ENCODE measurements around the gene CD8B2.
"Not testable (repeated sequence)": the region's sequence is repeated elsewhere in the genome, so short reads cannot be mapped to it uniquely, and the experiment has no call there.

CD8B2 gene

DNA sequence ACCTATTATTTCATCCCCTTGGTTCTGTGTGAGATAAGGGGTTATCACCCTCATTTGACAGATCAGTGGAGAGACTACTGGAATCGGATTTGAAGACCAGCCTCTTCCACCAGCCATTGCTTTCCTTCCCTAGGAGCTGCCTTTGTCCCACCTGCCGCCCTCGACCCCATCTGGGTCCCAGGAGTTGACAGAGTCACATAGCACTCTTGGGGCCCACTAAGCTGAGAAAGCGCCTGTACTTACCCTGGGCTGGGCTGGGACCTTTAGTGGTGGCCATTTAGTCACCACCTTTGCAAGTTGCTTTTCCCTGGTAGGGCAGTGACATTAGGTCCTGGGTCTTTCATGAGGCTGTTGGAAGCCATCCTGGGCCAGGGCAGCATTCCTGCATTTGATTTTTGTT is 17.6 kb downstream of the CD8B2 start:
- ATAC-seq (replicated peaks); H3K4me3 Mint-ChIP-seq; H3K27ac Mint-ChIP-seq; H3K27me3 Mint-ChIP-seq; DNase-seq; H3K36me3 Mint-ChIP-seq; H3K9me3 Mint-ChIP-seq; H3K4me1 Mint-ChIP-seq: not testable (repeated sequence)

DNA sequence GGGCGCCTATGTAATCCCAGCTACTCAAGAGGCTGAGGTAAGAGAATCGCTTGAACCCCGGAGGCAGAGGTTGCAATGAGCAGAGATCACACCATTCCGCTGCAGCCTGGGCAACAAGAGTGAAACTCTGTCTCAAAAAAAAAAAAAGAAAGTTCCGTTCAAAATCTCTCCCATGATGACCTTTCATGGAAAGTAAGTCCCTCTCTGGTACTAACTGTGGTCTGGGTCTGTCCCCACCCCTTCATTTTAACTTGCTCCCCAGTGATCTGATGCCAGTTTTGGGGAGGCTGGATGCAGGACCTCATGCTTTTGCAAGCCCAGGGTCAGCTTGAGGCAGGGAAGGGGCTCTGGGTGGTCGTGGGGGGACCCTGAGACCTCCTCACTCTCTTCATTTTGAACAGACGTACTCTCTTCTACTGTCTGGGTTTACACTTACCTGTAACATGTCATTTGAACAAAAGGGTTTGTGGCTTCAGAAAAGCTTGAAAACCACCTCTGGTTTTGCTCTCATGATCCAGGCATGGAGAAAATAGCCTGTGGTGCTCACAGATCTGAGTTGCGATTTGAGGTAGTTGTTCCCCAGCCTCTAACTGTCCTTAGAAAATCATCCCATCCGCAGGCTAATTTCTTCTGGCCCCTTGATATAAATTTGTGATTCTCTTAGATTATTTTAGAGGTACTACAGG is 19.0 kb downstream of the CD8B2 start:
- H3K36me3 Mint-ChIP-seq; H3K4me3 Mint-ChIP-seq; ATAC-seq (replicated peaks); H3K4me1 Mint-ChIP-seq; DNase-seq; H3K27ac Mint-ChIP-seq; H3K27me3 Mint-ChIP-seq; H3K9me3 Mint-ChIP-seq: not testable (repeated sequence)

DNA sequence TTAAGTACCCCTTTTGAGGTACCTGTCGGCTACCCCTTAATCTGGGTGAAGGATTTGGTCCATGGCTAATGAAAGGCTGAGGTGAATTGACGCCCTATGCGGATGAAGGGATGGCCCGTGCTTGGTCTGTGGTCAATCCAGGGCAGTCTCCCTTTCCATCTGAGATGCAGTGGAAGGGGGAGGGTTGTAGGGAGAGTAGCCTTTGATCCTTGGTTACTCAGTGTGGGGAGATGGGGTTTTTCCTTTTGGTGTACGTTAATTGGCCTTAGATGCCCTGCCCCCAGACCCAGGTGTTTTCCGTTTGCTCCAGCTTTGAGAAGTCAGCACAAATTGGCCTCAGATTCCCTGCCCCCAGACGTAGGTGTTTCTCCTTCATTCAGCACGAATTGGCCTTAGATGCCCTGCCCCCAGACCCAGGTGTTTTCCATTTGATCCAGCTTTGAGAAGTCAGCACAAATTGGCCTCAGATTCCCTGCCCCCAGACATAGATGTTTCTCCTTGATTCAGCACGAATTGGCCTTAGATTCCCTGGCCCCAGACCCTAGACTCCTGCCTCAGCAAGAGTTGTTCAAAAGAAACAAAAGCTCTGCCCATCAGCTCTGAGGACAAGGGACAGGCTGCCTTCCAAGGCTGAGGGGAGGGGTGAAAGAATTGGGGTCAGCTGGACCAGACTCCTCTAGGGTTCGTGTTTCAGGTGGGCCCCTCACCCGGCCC is 21.7 kb downstream of the CD8B2 start:
- ATAC-seq (replicated peaks); H3K36me3 Mint-ChIP-seq; H3K9me3 Mint-ChIP-seq; DNase-seq; H3K27me3 Mint-ChIP-seq; H3K27ac Mint-ChIP-seq; H3K4me3 Mint-ChIP-seq; H3K4me1 Mint-ChIP-seq: not testable (repeated sequence)

DNA sequence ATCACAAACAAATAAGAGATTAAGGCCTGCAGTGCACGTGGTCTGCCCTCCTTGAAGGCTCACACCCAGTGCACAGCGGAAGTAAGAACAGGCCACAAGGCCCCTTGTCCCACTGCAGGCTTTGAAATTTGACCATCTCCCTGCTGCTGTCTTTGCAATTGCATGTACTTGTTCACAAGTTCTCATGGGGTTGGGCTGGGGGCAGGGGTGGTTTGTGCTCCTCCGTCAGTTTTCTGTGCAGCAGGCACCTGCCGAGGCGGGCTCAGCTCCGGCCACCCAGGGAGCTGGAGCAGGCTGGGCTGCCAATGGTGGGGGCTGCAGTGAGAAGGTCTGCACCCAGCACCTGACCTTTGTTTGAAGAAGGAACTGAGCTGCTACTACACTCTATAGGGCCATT is 22.2 kb downstream of the CD8B2 start:
- H3K36me3 Mint-ChIP-seq; DNase-seq; H3K27ac Mint-ChIP-seq; ATAC-seq (replicated peaks); H3K4me1 Mint-ChIP-seq; H3K9me3 Mint-ChIP-seq; H3K27me3 Mint-ChIP-seq; H3K4me3 Mint-ChIP-seq: not testable (repeated sequence)

DNA sequence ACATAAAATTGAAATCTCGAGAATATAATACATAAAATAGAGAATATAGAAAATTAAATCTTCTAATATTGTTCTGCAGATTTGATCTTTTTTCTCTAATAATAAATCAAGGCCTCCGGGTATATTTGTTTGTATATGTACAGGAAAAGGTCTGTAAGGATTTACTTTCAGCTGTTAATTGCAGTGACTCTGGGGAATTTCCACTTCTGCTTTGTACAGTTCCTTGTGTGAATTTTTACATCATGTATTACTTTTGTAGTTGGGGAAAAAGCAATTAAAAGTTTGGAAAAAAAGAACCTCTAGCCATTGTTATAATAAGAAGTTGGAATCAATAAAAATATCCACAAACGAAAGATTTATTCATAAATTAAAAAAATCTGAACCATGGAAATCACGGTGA is 23.6 kb downstream of the CD8B2 start:
- H3K4me3 Mint-ChIP-seq, DNase-seq: not testable (repeated sequence)

DNA sequence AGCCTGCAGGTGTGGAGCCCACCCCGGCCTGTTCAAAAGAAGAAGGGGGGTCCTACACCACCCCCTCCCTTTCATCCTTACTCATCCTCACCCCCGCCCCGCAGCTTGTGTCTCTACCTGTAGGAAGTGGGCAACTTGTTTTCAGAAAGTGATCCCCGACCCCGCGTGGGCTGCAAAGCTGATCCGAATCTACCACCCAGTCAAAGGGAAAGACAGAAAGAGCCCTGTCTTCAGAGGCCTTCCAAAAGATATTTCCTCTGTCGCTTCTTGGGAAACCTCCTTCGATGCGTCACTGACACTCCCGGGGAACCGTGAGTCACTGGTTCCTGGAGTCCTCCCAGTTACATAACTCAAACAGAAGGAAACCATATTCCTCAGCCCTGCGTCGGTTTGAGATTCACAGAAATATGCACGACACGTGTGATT is 24.3 kb downstream of the CD8B2 start:
- not testable (repeated sequence) for H3K36me3 Mint-ChIP-seq; H3K27me3 Mint-ChIP-seq; H3K9me3 Mint-ChIP-seq; DNase-seq; H3K27ac Mint-ChIP-seq; H3K4me1 Mint-ChIP-seq; H3K4me3 Mint-ChIP-seq; ATAC-seq (replicated peaks)

More for the DNA sequence above, 23.6 kb downstream of the CD8B2 start:
- not testable (repeated sequence) for H3K36me3 Mint-ChIP-seq; H3K4me1 Mint-ChIP-seq; H3K27me3 Mint-ChIP-seq; ATAC-seq (replicated peaks); H3K9me3 Mint-ChIP-seq; H3K27ac Mint-ChIP-seq

DNA sequence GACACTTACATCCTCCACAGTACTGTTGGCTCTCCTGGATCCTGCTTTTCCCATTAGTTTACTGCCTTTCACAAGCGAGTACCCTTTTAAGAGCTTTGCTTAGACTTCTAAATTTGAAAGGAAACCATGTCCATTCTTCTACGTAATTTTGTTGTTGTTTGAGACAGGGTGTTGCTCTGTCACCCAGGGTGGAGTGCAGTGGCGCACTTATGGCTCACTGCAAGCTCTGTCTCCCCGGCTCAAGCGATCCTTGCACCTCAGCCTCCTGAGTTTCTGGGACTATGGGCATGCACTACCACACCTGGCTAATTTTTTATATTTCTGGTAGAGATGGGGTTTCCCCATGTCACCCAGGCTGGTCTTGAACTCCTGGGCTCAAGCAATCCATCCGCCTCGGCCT is 24.8 kb downstream of the CD8B2 start:
- not testable (repeated sequence) for H3K4me3 Mint-ChIP-seq; H3K4me1 Mint-ChIP-seq; DNase-seq; ATAC-seq (replicated peaks); H3K27ac Mint-ChIP-seq; H3K36me3 Mint-ChIP-seq; H3K9me3 Mint-ChIP-seq; H3K27me3 Mint-ChIP-seq

DNA sequence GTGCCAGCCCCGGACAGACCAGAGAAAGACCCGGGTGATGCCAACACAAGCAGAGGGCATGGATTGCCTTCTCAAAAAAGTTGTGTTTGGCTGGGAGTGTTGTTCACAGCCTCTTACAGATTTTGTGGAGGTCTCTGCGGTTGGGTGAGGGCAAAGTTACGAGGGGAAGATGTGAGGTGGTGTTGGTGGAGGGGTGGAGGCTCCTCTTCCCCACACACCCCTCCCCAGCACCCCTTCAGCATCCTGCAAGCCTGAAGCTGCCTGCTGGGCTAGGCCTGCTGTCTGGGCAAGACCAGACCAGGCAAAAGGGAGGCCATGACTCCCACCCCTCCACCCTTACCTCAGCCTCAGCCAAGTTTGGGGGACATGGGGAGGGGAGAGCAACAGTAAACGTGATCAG is 26.2 kb downstream of the CD8B2 start:
- not testable (repeated sequence) for ATAC-seq (replicated peaks); H3K27ac Mint-ChIP-seq; H3K4me1 Mint-ChIP-seq; H3K27me3 Mint-ChIP-seq; H3K4me3 Mint-ChIP-seq; H3K9me3 Mint-ChIP-seq; H3K36me3 Mint-ChIP-seq; DNase-seq

DNA sequence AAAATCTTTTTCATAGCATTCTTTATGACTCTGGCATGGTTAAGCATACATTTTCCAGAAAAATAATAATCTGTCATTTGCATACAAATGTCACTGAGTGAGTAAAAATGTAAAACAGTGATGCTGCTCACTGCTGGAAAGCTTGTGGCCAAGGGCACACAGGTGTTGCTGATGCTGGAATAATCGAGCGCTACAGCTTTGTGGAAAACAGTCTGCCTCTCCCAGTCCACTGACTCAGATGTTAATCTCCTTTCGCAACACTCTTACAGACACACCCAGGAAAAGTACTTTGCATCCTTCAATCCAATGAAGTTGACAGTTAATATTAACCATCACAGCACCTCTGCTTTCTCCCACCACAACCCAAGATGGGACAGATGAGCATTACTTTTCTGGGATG is 27.7 kb downstream of the CD8B2 start:
- H3K4me1 Mint-ChIP-seq; H3K9me3 Mint-ChIP-seq; H3K4me3 Mint-ChIP-seq; H3K27ac Mint-ChIP-seq; H3K36me3 Mint-ChIP-seq; H3K27me3 Mint-ChIP-seq; ATAC-seq (replicated peaks); DNase-seq: not testable (repeated sequence)

DNA sequence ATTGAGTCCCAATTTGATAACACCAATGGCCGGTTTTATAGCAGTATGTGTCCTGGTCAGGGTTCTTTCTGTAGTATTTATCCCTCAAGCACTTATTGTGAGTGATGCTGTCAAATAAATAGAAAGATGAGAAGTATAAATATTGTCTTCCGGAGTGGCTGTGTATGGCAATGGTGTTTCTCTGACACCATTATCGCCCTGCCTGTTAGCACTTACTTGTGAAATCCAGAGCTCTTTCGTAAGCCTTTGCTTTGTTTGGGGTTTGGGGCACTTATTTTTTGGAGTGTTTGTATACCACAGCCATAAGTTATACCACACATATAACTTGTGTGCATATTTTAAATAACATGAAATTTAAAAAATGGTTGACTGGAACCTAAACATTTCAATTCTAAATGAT is 29.3 kb downstream of the CD8B2 start:
- H3K36me3 Mint-ChIP-seq: no peaks in the 10 kb centered on the region
- no peaks in the 10 kb centered on the region for H3K9me3 Mint-ChIP-seq
- H3K27ac Mint-ChIP-seq: no peak overlapping the region
- no peaks in the 10 kb centered on the region for H3K4me1 Mint-ChIP-seq
- no peak for DNase-seq
- no peak overlapping the region for H3K4me3 Mint-ChIP-seq
- peaks cover 0 to 6% of the 10 kb centered on the region in 2 donors for H3K27me3 Mint-ChIP-seq
- ATAC-seq (replicated peaks): no peak

DNA sequence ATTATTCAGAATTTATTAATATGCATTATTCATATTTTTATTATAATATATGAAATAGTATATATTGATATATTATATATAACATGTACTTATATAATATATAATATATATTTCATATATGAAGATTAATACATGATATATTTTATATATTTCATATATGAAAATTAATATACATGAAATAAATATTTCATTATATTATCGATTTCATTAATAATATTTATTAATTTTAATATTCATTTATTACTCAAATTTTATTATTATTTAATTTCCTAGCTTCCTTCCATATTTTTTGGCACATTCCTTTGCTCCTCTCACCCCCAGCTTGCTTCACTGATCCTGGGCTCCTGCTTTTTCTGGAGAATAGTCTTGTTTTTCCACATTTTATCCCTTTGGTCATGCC is 29.7 kb downstream of the CD8B2 start:
- H3K27me3 Mint-ChIP-seq: peaks cover 0 to 6% of the 10 kb centered on the region in 2 donors
- H3K9me3 Mint-ChIP-seq: no peaks in the 10 kb centered on the region
- H3K27ac Mint-ChIP-seq: no peak overlapping the region
- no peak for DNase-seq
- H3K4me1 Mint-ChIP-seq: no peaks in the 10 kb centered on the region
- no peak overlapping the region for H3K4me3 Mint-ChIP-seq
- H3K36me3 Mint-ChIP-seq: no peaks in the 10 kb centered on the region
- no peak for ATAC-seq (replicated peaks)

DNA sequence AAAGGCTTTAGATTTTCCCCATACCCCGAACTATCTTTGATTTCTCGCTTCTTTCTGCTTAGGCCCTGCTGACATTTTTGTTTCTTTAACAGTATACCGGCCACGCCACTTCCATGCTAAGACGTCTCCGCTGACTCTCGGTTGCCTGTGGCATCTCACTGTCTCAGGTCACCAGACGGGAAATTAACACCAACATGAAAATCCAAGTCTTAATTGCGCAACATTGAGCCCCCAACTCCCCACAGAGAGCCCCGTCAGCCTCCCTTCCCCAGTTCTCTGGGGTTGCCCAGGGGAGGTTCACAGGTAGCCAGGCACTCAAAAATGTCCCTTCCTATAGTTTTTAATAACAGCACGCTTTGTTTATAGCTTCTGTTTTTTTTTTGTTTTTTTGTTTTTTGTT is 30.2 kb downstream of the CD8B2 start:
- H3K36me3 Mint-ChIP-seq: no peaks in the 10 kb centered on the region
- H3K27ac Mint-ChIP-seq: no peak overlapping the region
- ATAC-seq (replicated peaks): no peak
- peaks cover 0 to 6% of the 10 kb centered on the region in 2 donors for H3K27me3 Mint-ChIP-seq
- no peaks in the 10 kb centered on the region for H3K9me3 Mint-ChIP-seq
- no peaks in the 10 kb centered on the region for H3K4me1 Mint-ChIP-seq
- no peak overlapping the region for H3K4me3 Mint-ChIP-seq
- DNase-seq: no peak

DNA sequence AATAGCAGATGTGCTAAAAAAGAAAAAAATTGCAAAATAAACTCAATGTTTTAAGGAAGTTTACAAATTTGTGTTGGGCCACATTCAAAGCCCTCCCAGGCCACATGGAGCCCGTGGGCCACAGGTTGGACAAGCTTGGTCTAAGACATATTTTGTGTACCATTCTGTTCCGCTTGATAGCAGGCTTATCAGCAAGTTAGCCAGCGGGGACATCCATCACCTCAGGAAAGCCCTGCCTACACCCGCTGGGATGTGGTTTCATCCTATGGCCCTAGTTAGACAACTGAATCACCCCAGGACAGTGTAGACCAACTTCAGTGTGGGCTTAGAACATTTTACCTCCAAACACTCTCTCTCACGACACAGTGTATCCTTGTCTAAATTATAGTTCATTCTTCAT is 32.6 kb downstream of the CD8B2 start:
- Mint-ChIP-seq H3K9me3 (peaks cover 3 to 4% of the 10 kb centered on the region in 2 donors), H3K27ac (no peak overlapping the region)

DNA sequence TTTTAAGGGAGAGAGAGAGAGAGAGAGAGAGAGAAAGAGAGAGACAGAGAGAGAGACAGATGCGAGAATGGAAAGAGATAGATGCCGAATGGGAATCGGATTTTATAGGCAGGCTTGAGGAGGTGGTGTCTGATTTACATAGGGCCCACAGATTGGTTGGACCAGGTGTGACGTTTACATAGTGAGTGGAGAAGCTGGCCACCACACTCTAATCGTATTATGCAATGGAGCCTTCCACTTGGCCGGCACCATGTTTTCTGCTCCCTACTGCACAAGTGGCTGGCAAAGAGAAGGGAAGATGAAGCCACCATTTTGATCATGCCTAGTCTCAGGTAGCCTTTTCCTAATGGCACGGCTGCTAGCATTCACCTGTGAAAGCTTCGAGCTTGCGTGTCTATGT is 33.9 kb downstream of the CD8B2 start:
- DNase-seq: no peak
- H3K4me1 Mint-ChIP-seq: no peaks in the 10 kb centered on the region
- H3K4me3 Mint-ChIP-seq: no peak overlapping the region
- H3K9me3 Mint-ChIP-seq: peaks cover 3 to 6% of the 10 kb centered on the region in 2 donors
- ATAC-seq (replicated peaks): no peak
- H3K27ac Mint-ChIP-seq: no peak overlapping the region
- peaks cover 0 to 6% of the 10 kb centered on the region in 2 donors for H3K27me3 Mint-ChIP-seq
- H3K36me3 Mint-ChIP-seq: no peaks in the 10 kb centered on the region

More for the DNA sequence above, 32.6 kb downstream of the CD8B2 start:
- H3K4me3 Mint-ChIP-seq: no peak overlapping the region
- ATAC-seq (replicated peaks) (no peak), DNase-seq (no peak)
- peaks cover 0 to 6% of the 10 kb centered on the region in 2 donors for H3K27me3 Mint-ChIP-seq
- H3K36me3 Mint-ChIP-seq: no peaks in the 10 kb centered on the region
- H3K4me1 Mint-ChIP-seq: no peaks in the 10 kb centered on the region

DNA sequence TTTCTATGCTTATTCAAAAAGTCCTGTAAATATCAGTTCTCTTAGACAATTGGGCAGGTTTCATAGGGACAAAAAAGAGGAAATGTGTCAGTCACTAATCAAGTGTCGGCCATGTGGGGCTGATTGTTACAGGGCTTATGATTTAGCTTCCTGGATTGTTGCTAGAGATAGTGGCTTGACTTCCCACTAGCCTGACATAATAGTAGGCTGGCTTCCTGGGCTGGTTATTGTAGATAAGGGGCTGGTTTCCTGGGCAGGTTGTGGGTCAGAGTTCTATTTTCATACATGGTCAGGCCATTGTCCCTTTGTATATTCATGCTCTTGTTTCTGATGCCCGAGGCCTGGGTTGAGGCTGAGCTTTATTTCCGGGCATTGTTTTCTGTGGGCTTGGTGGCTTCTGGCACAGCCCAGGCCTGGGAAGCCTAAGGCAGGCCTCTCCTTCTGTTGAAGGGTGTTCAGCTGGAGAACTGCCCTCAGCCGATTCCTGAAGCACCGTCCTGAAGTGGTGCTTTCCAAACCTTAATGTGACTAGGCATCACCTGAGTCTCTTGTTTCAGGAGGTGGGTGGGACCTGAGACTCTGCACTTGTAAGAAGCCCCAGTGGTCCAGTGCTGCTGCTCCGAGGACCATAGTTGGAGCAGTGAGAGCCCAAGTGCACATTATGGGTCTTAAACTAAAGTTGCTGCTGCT is 37.0 kb downstream of the CD8B2 start:
- H3K27me3 Mint-ChIP-seq: peaks cover 0 to 6% of the 10 kb centered on the region in 2 donors
- ATAC-seq (replicated peaks) (no peak), DNase-seq (no peak)
- H3K4me3 Mint-ChIP-seq: no peak overlapping the region
- no peak overlapping the region for H3K27ac Mint-ChIP-seq
- no peaks in the 10 kb centered on the region for H3K36me3 Mint-ChIP-seq
- peaks cover 3 to 6% of the 10 kb centered on the region in 2 donors for H3K9me3 Mint-ChIP-seq
- no peaks in the 10 kb centered on the region for H3K4me1 Mint-ChIP-seq
